ENCODE measurements around the gene IFI44. TPM values are rescaled to one million over a fixed set of nuclear protein-coding genes. Genes with fewer than 3 reads are reported as not detected.

Gene IFI44
- polyA plus RNA-seq, 1 of the 3 experiments (the other 2 are of a cell fraction), result 6.5 TPM

DNA sequence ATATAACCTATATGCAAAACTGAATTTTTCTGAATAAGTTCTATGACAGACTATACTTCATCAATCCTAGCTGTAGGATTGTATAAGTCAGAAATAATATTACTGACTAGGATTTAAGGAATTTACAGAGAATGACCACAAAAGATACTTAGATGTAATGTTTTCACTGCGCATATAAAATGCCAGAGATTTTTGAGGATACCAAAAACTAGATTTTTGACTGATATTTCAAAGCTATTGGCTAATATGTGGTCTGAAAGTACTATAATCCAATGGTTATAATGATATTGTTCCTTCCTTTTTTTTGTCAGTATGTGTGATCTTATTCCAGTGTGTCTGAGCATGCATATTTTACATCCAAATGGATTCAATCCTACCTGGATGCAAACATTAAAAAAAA lies 46.4 kb upstream of the IFI44 start:
- ChIA-PET POLR2A (no interaction called here), CTCF (interaction anchor here (0.6 to 12.9 kb wide), 5 partner anchors 13 to 472 kb away, joined by 3 to 207 read pairs (median 4); no protein-coding TSS in a partner anchor)
- H4K20me1 ChIP-seq (ENCODE audit: insufficient read depth), result no peaks in the 10 kb centered on the region
- H3K36me3 ChIP-seq (replicated peaks in 1 of 2; ENCODE audit: control insufficient read depth in 1 of 2, insufficient read depth in 2 of 2, low read length in 1 of 2), result no peaks in the 10 kb centered on the region
- H2AFZ ChIP-seq (ENCODE audit: low read depth), result no peak overlapping the region
- H3K79me2 ChIP-seq (ENCODE audit: insufficient read depth), result no peaks in the 10 kb centered on the region
- peaks cover 0 to 5% of the 10 kb centered on the region in 2 experiments; a peak in 1 of 4 replicates for H3K4me1 ChIP-seq (ENCODE audit: control insufficient read depth in 1 of 2, insufficient read depth in 2 of 2, low read depth in 1 of 2, low read length in 1 of 2)
- H3K27ac ChIP-seq (ENCODE audit: low read depth in 2 of 2, low read length in 1 of 2), result no peak overlapping the region
- H3K4me3 ChIP-seq (ENCODE audit: low read depth in 2 of 2, low read length in 1 of 2), result no peak overlapping the region
- H3K27me3 ChIP-seq (ENCODE audit: insufficient read depth), result no peaks in the 10 kb centered on the region
- H3K4me2 ChIP-seq, result no peak overlapping the region
- no peaks in the 10 kb centered on the region for H3K9me3 ChIP-seq
- H3K9ac ChIP-seq, result no peak overlapping the region
- TF ChIP-seq FOSL2 (IDR thresholded peaks at IDR 0.05; ENCODE audit: borderline replicate concordance, low read depth), result no peak
- TF ChIP-seq, protein P1, sequence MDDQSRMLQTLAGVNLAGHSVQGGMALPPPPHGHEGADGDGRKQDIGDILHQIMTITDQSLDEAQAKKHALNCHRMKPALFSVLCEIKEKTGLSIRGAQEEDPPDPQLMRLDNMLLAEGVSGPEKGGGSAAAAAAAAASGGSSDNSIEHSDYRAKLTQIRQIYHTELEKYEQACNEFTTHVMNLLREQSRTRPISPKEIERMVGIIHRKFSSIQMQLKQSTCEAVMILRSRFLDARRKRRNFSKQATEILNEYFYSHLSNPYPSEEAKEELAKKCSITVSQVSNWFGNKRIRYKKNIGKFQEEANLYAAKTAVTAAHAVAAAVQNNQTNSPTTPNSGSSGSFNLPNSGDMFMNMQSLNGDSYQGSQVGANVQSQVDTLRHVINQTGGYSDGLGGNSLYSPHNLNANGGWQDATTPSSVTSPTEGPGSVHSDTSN (IDR thresholded peaks at IDR 0.05), result 0 out of 2 replicates have a peak, but pooled peaks have one; percentile 10
- no peaks in the 10 kb centered on the region for H3K9me2 ChIP-seq
- no peaks in the 10 kb centered on the region for H3F3A ChIP-seq (replicated peaks; ENCODE audit: insufficient read depth)
- WGBS (ENCODE audit: low lambda C conversion rate), result 67% methylated on average over 1 of the region's 1 CpG
- DNase-seq, result no peak

DNA sequence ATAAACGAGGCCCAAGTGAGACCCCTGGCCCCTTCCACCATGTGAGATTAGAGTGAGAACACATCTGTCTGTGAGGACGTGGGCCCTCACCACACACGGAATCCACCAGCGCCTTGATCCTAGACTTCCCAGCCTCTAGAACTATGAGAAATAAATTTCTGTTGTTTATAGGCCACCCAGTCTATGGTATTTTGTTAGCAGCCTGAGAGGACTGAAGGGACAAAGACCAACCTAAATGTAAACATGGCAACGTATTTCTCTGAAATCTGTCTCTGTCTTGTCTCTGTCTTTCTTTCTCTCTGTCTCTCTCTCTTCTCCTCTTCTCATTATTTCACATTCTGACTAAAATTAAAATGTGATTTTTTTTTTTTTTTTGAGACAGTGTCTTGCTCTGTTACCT lies 45.0 kb upstream of the IFI44 start:
- ChIA-PET CTCF (interaction anchor here (12.9 kb wide), 1 partner anchor 462 kb away, joined by 207 read pairs; no protein-coding TSS in a partner anchor), POLR2A (no interaction called here)
- TF ChIP-seq TCF12 (IDR thresholded peaks at IDR 0.05), result no peak
- TF ChIP-seq, protein P2, sequence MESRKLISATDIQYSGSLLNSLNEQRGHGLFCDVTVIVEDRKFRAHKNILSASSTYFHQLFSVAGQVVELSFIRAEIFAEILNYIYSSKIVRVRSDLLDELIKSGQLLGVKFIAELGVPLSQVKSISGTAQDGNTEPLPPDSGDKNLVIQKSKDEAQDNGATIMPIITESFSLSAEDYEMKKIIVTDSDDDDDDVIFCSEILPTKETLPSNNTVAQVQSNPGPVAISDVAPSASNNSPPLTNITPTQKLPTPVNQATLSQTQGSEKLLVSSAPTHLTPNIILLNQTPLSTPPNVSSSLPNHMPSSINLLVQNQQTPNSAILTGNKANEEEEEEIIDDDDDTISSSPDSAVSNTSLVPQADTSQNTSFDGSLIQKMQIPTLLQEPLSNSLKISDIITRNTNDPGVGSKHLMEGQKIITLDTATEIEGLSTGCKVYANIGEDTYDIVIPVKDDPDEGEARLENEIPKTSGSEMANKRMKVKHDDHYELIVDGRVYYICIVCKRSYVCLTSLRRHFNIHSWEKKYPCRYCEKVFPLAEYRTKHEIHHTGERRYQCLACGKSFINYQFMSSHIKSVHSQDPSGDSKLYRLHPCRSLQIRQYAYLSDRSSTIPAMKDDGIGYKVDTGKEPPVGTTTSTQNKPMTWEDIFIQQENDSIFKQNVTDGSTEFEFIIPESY (IDR thresholded peaks at IDR 0.05; ENCODE audit: borderline replicate concordance, low read depth), result no peak
- TF ChIP-seq SMC3 (IDR thresholded peaks at IDR 0.05; ENCODE audit: low read depth, low read length), result no peak
- no peak for TF ChIP-seq EZH2phosphoT487 (IDR thresholded peaks at IDR 0.05; ENCODE audit: borderline replicate concordance, low read depth)
- TF ChIP-seq RFX5 (IDR thresholded peaks at IDR 0.05; ENCODE audit: low read length), result no peak
- TF ChIP-seq GABPA (IDR thresholded peaks at IDR 0.05; ENCODE audit: low read depth), result no peak
- TF ChIP-seq FOSL2 (IDR thresholded peaks at IDR 0.05; ENCODE audit: borderline replicate concordance, low read depth), result no peak
- TF ChIP-seq YY1 (IDR thresholded peaks at IDR 0.05; ENCODE audit: low read depth), result no peak
- TF ChIP-seq, protein P1 (IDR thresholded peaks at IDR 0.05), result no peak
- no peak for TF ChIP-seq RCOR1 (IDR thresholded peaks at IDR 0.05; ENCODE audit: low read length)
- TF ChIP-seq RXRA (IDR thresholded peaks at IDR 0.05; ENCODE audit: borderline replicate concordance, low read depth), result no peak
- TF ChIP-seq ELF1 (IDR thresholded peaks at IDR 0.05), result no peak
- no peak for TF ChIP-seq SIN3A (IDR thresholded peaks at IDR 0.05; ENCODE audit: borderline replicate concordance, low read depth, low read length)
- TF ChIP-seq, protein P3, sequence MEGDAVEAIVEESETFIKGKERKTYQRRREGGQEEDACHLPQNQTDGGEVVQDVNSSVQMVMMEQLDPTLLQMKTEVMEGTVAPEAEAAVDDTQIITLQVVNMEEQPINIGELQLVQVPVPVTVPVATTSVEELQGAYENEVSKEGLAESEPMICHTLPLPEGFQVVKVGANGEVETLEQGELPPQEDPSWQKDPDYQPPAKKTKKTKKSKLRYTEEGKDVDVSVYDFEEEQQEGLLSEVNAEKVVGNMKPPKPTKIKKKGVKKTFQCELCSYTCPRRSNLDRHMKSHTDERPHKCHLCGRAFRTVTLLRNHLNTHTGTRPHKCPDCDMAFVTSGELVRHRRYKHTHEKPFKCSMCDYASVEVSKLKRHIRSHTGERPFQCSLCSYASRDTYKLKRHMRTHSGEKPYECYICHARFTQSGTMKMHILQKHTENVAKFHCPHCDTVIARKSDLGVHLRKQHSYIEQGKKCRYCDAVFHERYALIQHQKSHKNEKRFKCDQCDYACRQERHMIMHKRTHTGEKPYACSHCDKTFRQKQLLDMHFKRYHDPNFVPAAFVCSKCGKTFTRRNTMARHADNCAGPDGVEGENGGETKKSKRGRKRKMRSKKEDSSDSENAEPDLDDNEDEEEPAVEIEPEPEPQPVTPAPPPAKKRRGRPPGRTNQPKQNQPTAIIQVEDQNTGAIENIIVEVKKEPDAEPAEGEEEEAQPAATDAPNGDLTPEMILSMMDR (IDR thresholded peaks at IDR 0.05), result no peak
- H3K79me2 ChIP-seq (ENCODE audit: insufficient read depth), result no peaks in the 10 kb centered on the region
- H3K27me3 ChIP-seq (ENCODE audit: insufficient read depth), result no peaks in the 10 kb centered on the region
- H3K9ac ChIP-seq, result no peak overlapping the region
- H3K36me3 ChIP-seq (replicated peaks in 1 of 2; ENCODE audit: control insufficient read depth in 1 of 2, insufficient read depth in 2 of 2, low read length in 1 of 2), result no peaks in the 10 kb centered on the region
- H3F3A ChIP-seq (replicated peaks; ENCODE audit: insufficient read depth), result no peaks in the 10 kb centered on the region
- WGBS (ENCODE audit: low lambda C conversion rate), result 86% methylated on average over 5 of the region's 5 CpGs
- H3K9me2 ChIP-seq, result no peaks in the 10 kb centered on the region
- no peaks in the 10 kb centered on the region for H4K20me1 ChIP-seq (ENCODE audit: insufficient read depth)
- H3K4me2 ChIP-seq, result no peak overlapping the region
- H3K4me3 ChIP-seq (ENCODE audit: low read depth in 2 of 2, low read length in 1 of 2), result no peak overlapping the region
- peaks cover 0 to 5% of the 10 kb centered on the region in 2 experiments; a peak in 1 of 4 replicates for H3K4me1 ChIP-seq (ENCODE audit: control insufficient read depth in 1 of 2, insufficient read depth in 2 of 2, low read depth in 1 of 2, low read length in 1 of 2)
- no peak overlapping the region for H2AFZ ChIP-seq (ENCODE audit: low read depth)
- DNase-seq, result no peak
- H3K27ac ChIP-seq (ENCODE audit: low read depth in 2 of 2, low read length in 1 of 2), result no peak overlapping the region
- H3K9me3 ChIP-seq, result no peaks in the 10 kb centered on the region
